GM18951 (cell line): ENCODE data around the gene ELK4.

Experiments
- POLR2A ChIP-seq: IDR thresholded peaks from 4 replicates; pipeline ENCODE4 v1.6.1; 2011; ENCODE audit warnings: mild to moderate bottlenecking; ENCODE audit not compliant: insufficient read length, insufficient read depth; ENCODE audit errors: extremely low read depth
- in situ Hi-C: fragments of 300-500 bp; cut with MboI; formaldehyde crosslinking; loops from one replicate; pipeline ENCODE4 v1.12.0; 2022; ENCODE audit warnings: low sequenced_read_pairs, mixed read lengths, inconsistent platforms; ENCODE audit not compliant: unreplicated experiment

Gene ELK4

GRCh38 chr1:205630651-205631009 lies 1.2 kb downstream of the ELK4 start:
- in situ Hi-C loops: no loop called here
- no peak for TF ChIP-seq POLR2A

DNA sequence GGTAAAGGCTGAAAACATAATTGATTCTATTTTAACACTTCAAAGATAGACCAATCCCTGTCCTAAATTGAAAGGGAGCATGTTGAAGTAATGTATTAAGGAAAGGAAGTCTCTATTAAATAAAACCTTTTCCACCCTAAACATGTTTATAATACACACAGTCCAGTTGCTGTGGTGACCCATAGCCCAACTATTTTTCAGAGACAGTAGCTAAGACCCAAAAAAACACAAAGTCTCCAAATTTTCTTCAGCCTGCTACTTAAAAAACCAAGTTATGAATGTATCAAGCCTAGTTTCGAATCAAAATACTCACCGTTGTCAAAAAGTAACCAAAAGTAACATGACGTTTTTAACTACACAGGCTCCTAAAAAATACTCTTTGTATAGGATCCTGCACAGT lies 1.6 kb downstream of the ELK4 start:
- in situ Hi-C loops: no loop called here

DNA sequence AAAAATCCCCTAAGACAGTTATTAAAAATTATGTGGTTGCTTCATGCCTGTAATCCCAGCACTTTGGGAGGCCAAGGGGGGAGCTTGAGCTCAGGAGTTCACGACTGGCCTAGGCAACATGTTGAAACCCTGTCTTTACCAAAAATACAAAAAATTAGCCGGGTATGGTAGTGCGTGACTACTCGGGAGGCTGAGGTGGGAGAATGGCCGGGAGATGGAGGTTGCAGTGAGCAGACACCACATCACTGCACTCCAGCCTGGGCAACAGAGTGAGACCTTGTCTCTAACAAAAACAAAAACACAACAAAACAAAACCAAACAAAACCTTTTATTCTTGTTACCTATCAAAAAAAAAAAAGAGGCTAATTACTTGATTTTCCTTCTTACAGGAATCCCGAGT lies 2.1 kb downstream of the ELK4 start:
- in situ Hi-C loops: no loop called here

More for the DNA sequence above, 1.6 kb downstream of the ELK4 start:
- no peak for TF ChIP-seq POLR2A

DNA sequence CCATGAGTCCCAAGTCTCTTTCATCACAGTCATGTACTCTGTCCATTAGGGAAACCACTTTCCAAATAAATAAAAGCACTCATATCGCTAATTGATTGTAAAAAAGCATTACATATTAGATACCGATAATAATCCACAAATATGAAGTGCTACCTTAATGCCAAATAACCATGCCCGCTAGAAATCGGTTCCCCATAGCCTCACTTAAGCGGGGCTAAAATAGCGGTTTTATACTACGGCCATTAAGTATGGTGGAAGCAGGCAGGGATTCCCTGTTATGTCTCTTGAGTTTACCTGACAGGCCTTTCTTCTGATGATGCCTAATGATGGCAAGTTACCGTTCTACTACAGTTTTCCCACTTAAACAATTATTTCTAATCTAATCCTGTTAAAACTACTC lies 3.9 kb downstream of the ELK4 start:
- no peak for TF ChIP-seq POLR2A
- in situ Hi-C loops: no loop called here

More for the DNA sequence above, 2.1 kb downstream of the ELK4 start:
- no peak for TF ChIP-seq POLR2A

- TF ChIP-seq POLR2A: no peak
- in situ Hi-C loops: no loop called here
Observed at GRCh38 chr1:205626216-205626615, 5.6 kb downstream of the ELK4 start.

DNA sequence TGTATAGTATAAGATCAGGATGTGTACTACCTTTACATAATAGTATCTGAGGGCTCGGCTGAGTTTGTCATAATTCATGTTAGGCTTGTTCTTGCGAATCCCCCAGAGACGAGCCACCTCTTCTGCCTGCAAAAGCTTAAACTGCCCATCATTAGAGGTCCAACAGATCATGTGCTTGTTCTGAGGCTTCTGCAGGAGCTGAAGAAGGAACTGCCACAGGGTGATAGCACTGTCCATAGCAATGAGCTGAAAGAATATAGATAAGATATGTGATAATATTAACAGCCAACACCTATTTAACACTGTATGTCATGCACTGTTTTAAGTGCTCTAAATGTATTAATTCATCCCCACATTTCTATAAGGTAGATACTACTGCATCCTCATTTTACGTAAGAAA lies 8.2 kb downstream of the ELK4 start:
- TF ChIP-seq POLR2A: no peak
- in situ Hi-C loops: no loop called here

- no peak for TF ChIP-seq POLR2A
- in situ Hi-C loops: no loop called here
Observed at GRCh38 chr1:205620269-205620668, 11.5 kb downstream of the ELK4 start.

DNA sequence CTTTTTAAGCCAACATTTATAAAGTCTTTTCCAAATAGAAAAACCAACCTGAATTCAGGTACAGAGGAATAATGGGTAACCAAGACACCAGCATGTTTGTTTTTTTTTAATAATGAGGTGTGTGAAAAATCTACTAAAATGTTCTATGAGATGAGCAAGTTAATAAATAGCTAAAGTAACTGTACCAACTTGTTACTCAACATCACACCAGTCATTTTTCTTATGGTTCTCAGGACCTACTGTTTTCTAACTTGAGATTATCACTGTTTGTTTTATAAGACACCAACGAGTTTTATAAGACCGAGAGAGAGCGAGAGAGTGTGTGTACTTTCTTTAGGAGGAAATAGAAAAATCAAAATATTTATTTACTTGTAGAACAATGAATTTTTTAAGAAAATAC lies 12.4 kb downstream of the ELK4 start:
- TF ChIP-seq POLR2A: no peak
- in situ Hi-C loops: no loop called here

- in situ Hi-C loops: no loop called here
- no peak for TF ChIP-seq POLR2A
Observed at GRCh38 chr1:205616563-205617293, 15.1 kb downstream of the ELK4 start.

DNA sequence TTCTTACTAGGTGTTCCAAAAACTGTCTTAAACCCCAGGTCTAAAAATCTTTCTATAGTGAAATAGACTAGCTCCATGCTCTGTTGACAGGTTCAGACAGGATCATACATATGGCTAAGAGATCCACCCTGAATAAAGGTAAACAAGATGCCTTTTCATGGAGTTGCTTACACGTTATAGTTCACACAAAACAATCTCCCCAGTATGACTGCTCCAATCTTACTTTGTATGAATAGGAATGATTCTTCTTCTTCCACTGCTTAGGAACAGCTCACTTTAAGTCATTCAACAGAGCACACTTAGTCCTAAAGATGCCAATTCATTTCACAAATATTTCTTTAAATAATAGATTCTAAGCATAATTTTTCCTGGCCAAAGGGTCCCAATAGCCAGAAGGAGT lies 16.0 kb downstream of the ELK4 start:
- in situ Hi-C loops: no loop called here
- TF ChIP-seq POLR2A: no peak

GRCh38 chr1:205613854-205614412 lies 17.9 kb downstream of the ELK4 start:
- no peak for TF ChIP-seq POLR2A
- in situ Hi-C loops: no loop called here

- no peak for TF ChIP-seq POLR2A
Observed at GRCh38 chr1:205612556-205612955, 19.3 kb downstream of the ELK4 start.

DNA sequence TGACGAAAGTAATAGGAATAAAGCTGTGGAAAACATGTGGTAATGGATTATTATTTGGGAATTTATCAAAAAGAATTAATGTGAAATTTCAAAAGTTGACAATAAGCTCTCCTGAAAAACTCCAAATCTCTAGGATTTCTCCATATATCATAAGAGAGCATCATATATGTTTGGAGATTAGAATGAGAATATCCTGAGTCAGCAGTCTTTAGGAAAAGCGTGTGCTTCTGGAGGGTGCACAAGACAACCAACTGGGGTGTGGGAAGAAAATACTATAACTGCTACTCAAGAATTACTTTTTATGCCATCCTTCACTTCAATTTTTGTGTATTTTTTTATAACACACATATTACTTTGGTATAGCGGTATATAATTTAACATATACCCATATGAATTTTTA lies 19.7 kb downstream of the ELK4 start:
- in situ Hi-C loops: no loop called here
- no peak for TF ChIP-seq POLR2A

More at GRCh38 chr1:205612556-205612955, 19.3 kb downstream of the ELK4 start:
- in situ Hi-C loops: no loop called here

- in situ Hi-C loops: no loop called here
- no peak for TF ChIP-seq POLR2A
Observed at GRCh38 chr1:205610901-205611466, 20.8 kb downstream of the ELK4 start.
